T-cell (primary cell): ENCODE results near the gene LHPP. TPM values are rescaled to one million over a fixed set of nuclear protein-coding genes. Genes with fewer than 3 reads are reported as not detected.

ENCODE experiments used
- ATAC-seq, 4 experiments: fragments of 200-7000 bp in 3 of 4; fragments of 150-1000 bp in 1 of 4; cut with Tn5 transposase; replicated peaks in 1 of 4; 1 replicate in 3 of 4; 2 replicates in 1 of 4; pipeline ENCODE4 v1.10.0; 2021; ENCODE audit warnings: moderate library complexity in 3 of 4, mild to moderate bottlenecking in 2 of 4, moderate number of reproducible peaks in 1 of 4
- CTCF ChIA-PET, 2 donors: fragments of 300-600 bp; sonication (Branson Sonifier 250); formaldehyde crosslinking; loops; one replicate each; lab custom pipeline; 2022; ENCODE audit warnings: antibody characterized with exemption in 2 of 2; lab: Charles Lee
- POLR2A ChIA-PET, 2 donors: fragments of 300-600 bp; sonication (Branson Sonifier 250); formaldehyde crosslinking; loops; one replicate each; lab custom pipeline; 2022; ENCODE audit warnings: antibody characterized with exemption in 2 of 2; lab: Charles Lee
- DNase-seq, 35 experiments: peaks; one replicate each; pipeline versions ENCODE4 v3.0.0 to v3.0.0-alpha.2; 2013 to 2023
- H3K27ac ChIP-seq: one replicate; pipeline ENCODE4 v1.5.1; 2013; ENCODE audit warnings: low read length
- H3K27me3 ChIP-seq, 2 experiments: replicated peaks in 1 of 2; 1 replicate in 1 of 2; 2 replicates in 1 of 2; pipeline versions ENCODE4 v1.6.1 to v1.7.0; 2013; ENCODE audit warnings: low read length in 1 of 2, mixed read lengths in 1 of 2; ENCODE audit not compliant: control insufficient read depth in 2 of 2, insufficient read depth in 2 of 2; ENCODE audit errors: extremely low read depth in 1 of 2
- H3K36me3 ChIP-seq, 2 donors: 1 replicate in 1 of 2; 2 replicates in 1 of 2; pipeline versions ENCODE4 v1.6.1 to v1.7.0; 2013; ENCODE audit warnings: low read length in 1 of 2; ENCODE audit not compliant: control insufficient read depth in 2 of 2, insufficient read depth in 1 of 2; ENCODE audit errors: extremely low read depth in 1 of 2
- H3K4me1 ChIP-seq, 2 experiments: 1 replicate in 1 of 2; 2 replicates in 1 of 2; pipeline versions ENCODE4 v1.6.1 to v1.7.0; 2013; ENCODE audit warnings: low read length in 2 of 2, mixed read lengths in 1 of 2; ENCODE audit not compliant: insufficient read depth in 2 of 2, control insufficient read depth in 1 of 2; ENCODE audit errors: extremely low read depth in 1 of 2
- H3K4me3 ChIP-seq, 2 donors: 1 replicate in 1 of 2; 2 replicates in 1 of 2; pipeline versions ENCODE4 v1.5.1 to v1.7.0; 2013; ENCODE audit warnings: mild to moderate bottlenecking in 2 of 2, low read length in 1 of 2, moderate library complexity in 1 of 2; ENCODE audit not compliant: control insufficient read depth in 1 of 2; ENCODE audit errors: extremely low read depth in 1 of 2
- H3K9me3 ChIP-seq: 2 replicates; pipeline ENCODE4 v1.7.0; 2013
- H3K27ac Mint-ChIP-seq, 2 donors: one replicate each; pipeline ENCODE4 v1.8.0; 2020 to 2021; ENCODE audit warnings: mild to moderate bottlenecking in 2 of 2, mixed read lengths in 2 of 2
- H3K27me3 Mint-ChIP-seq, 2 donors: one replicate each; pipeline ENCODE4 v1.8.0; 2021 to 2022; ENCODE audit warnings: mixed read lengths in 2 of 2
- H3K36me3 Mint-ChIP-seq: one replicate; pipeline ENCODE4 v1.8.0; 2021; ENCODE audit warnings: mixed read lengths
- H3K4me1 Mint-ChIP-seq, 3 donors: one replicate each; pipeline ENCODE4 v1.8.0; 2020 to 2022; ENCODE audit warnings: mixed read lengths in 3 of 3, mild to moderate bottlenecking in 1 of 3
- H3K4me3 Mint-ChIP-seq, 3 donors: one replicate each; pipeline ENCODE4 v1.8.0; 2020 to 2022; ENCODE audit warnings: mild to moderate bottlenecking in 3 of 3, mixed read lengths in 3 of 3, moderate library complexity in 3 of 3
- H3K9me3 Mint-ChIP-seq, 3 donors: one replicate each; pipeline ENCODE4 v1.8.0; 2020 to 2022; ENCODE audit warnings: mixed read lengths in 3 of 3
- WGBS: methylation state at CpG from one replicate; pipeline ENCODE4 v1.1.5; 2013; ENCODE audit warnings: missing lambda C conversion rate; ENCODE audit not compliant: insufficient coverage; 5-methylcytosine and 5-hydroxymethylcytosine counted together
- total RNA-seq, 35 experiments: library from RNA in 6 of 35; stranded (reverse) in 6 of 35; fragments of 120-200 nt in 1 of 35; gene quantifications; one replicate each; pipeline versions ENCODE4 v1.2.1 to v1.2.4 and lab custom pipeline; 2013 to 2026

The LHPP gene
- total RNA-seq, 5 donors from 2014 or later (not counting 1 experiment from before 2014, with no cell fraction given): 13.2 to 27.4 (median 22.3) TPM

- POLR2A ChIA-PET: no interaction called here
- no peak overlapping the region for H3K4me3 ChIP-seq
- CTCF ChIA-PET: interaction anchor here in 1 of 2 donors (0.6 kb wide), 1 partner anchor 130 kb away, joined by 3 read pairs; no protein-coding TSS in a partner anchor
- no peak overlapping the region for H3K27ac Mint-ChIP-seq
- no peaks in the 10 kb centered on the region for H3K4me1 Mint-ChIP-seq
- H3K36me3 Mint-ChIP-seq: no peaks in the 10 kb centered on the region
- ATAC-seq (no peak), DNase-seq (no peak)
- H3K27me3 ChIP-seq: peaks cover 0 to 3% of the 10 kb centered on the region in 2 experiments
- no peaks in the 10 kb centered on the region for H3K36me3 ChIP-seq
- H3K4me1 ChIP-seq: no peaks in the 10 kb centered on the region
- 91% methylated on average over 23 of the region's 33 CpGs for WGBS
- H3K4me3 Mint-ChIP-seq: no peak overlapping the region
- H3K9me3 Mint-ChIP-seq: no peaks in the 10 kb centered on the region
- no peaks in the 10 kb centered on the region for H3K27me3 Mint-ChIP-seq
- H3K27ac ChIP-seq: no peak overlapping the region
- H3K9me3 ChIP-seq: no peaks in the 10 kb centered on the region
These were observed 105.6 kb downstream of the LHPP start for GRCh38 chr10:124566981-124567835.

- peaks cover 0 to 3% of the 10 kb centered on the region in 2 experiments for H3K27me3 ChIP-seq
- no peak overlapping the region for H3K4me3 ChIP-seq
- Mint-ChIP-seq H3K27ac (no peak overlapping the region), H3K4me1 (no peaks in the 10 kb centered on the region), H3K9me3 (no peaks in the 10 kb centered on the region), H3K27me3 (no peaks in the 10 kb centered on the region), H3K4me3 (no peak overlapping the region), H3K36me3 (no peaks in the 10 kb centered on the region)
- POLR2A ChIA-PET: no interaction called here
- DNase-seq: no peak
- CTCF ChIA-PET: no interaction called here
- 95% methylated on average over 18 of the region's 19 CpGs for WGBS
- no peaks in the 10 kb centered on the region for H3K36me3 ChIP-seq
- H3K9me3 ChIP-seq: no peaks in the 10 kb centered on the region
- no peaks in the 10 kb centered on the region for H3K4me1 ChIP-seq
- no peak for ATAC-seq
- H3K27ac ChIP-seq: no peak overlapping the region
These were observed 106.7 kb downstream of the LHPP start for GRCh38 chr10:124568339-124568738.

DNA sequence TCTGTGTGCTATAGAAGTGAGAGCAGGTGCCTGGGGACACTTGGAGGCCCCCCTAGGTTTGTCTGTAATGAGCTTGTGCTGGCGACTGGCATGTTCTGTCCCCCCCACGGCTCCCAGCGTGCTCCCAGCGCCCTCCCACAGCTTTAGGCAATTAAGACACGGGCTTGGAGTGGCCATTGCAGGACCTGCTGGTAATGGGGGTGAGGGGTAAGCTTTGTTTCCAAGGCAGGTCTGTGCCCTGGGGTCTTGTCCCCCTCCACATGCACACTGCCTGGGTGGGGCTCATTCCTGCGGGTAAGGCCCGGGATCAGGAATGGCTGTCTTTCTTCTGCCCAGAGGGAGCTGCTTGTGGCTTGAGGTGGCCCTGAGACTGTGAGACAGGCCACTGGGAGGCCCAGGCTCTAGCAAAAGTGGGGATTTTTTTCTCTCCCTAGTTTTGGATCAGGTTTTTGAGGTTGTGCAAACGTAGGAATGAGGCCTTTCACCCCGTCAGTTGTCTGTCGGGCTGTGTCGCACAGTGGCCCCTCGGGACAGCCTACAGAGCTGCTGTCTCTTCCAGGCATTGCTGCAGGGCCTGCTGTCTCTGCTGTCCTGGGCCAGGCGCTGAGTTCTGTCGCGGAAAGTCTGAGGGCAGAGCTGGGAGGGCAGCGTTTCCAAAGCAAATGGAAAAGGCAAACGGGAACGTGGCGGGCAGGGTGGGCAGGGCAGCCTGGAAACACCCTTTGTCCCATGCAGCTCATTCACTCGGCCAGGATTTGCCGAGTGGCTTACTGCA, 107.4 kb downstream of the LHPP start:
- Histone ChIP-seq H3K27ac (no peak overlapping the region), H3K9me3 (no peaks in the 10 kb centered on the region), H3K36me3 (no peaks in the 10 kb centered on the region), H3K4me3 (no peak overlapping the region), H3K4me1 (no peaks in the 10 kb centered on the region), H3K27me3 (peaks cover 0 to 3% of the 10 kb centered on the region in 2 experiments)
- Mint-ChIP-seq H3K9me3 (no peaks in the 10 kb centered on the region), H3K36me3 (no peaks in the 10 kb centered on the region), H3K4me1 (no peaks in the 10 kb centered on the region), H3K27ac (no peak overlapping the region), H3K4me3 (no peak overlapping the region), H3K27me3 (no peaks in the 10 kb centered on the region)
- ChIA-PET CTCF (no interaction called here), POLR2A (no interaction called here)
- 92% methylated on average over 16 of the region's 21 CpGs for WGBS
- DNase-seq: no peak
- ATAC-seq: no peak

GRCh38 chr10:124569623-124570470, 108.2 kb downstream of the LHPP start:
- CTCF ChIA-PET: interaction anchor here in 1 of 2 donors (0.6 kb wide), 1 partner anchor 257 kb away, joined by 3 read pairs; no protein-coding TSS in a partner anchor
- POLR2A ChIA-PET: no interaction called here
- DNase-seq (no peak), ATAC-seq (no peak)
- no peaks in the 10 kb centered on the region for H3K27me3 Mint-ChIP-seq
- Histone ChIP-seq H3K27me3 (peaks cover 0 to 3% of the 10 kb centered on the region in 2 experiments), H3K9me3 (no peaks in the 10 kb centered on the region), H3K36me3 (no peaks in the 10 kb centered on the region), H3K4me1 (no peaks in the 10 kb centered on the region), H3K27ac (no peak overlapping the region), H3K4me3 (no peak overlapping the region)
- 76% methylated on average over 5 of the region's 11 CpGs for WGBS
- no peaks in the 10 kb centered on the region for H3K36me3 Mint-ChIP-seq
- H3K9me3 Mint-ChIP-seq: no peaks in the 10 kb centered on the region
- no peaks in the 10 kb centered on the region for H3K4me1 Mint-ChIP-seq
- no peak overlapping the region for H3K4me3 Mint-ChIP-seq
- no peak overlapping the region for H3K27ac Mint-ChIP-seq

DNA sequence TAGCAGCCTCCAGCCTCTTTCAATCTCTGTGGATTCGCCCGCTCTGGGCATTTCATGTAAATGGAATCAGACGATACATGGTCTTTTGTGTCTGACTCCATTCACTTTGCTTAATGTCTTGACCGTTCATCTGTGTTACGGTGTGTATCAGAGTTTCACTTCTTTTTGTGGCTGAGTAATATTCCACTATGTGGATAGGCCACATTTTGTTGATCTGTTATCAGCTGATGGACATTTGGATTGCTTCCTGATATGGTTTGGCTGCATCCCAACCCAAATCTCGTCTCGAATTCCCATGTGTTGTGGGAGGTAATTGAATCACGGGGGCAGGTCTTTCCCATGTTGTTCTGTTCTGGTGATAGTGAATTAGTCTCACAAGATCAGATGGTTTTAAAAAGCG, 109.0 kb downstream of the LHPP start:
- H3K4me1 Mint-ChIP-seq: no peaks in the 10 kb centered on the region
- no peaks in the 10 kb centered on the region for H3K27me3 Mint-ChIP-seq
- Histone ChIP-seq H3K4me1 (no peaks in the 10 kb centered on the region), H3K27me3 (peaks cover 0 to 3% of the 10 kb centered on the region in 2 experiments), H3K36me3 (no peaks in the 10 kb centered on the region), H3K27ac (no peak overlapping the region), H3K4me3 (no peak overlapping the region), H3K9me3 (no peaks in the 10 kb centered on the region)
- H3K36me3 Mint-ChIP-seq: no peaks in the 10 kb centered on the region
- ATAC-seq (no peak), DNase-seq (no peak)
- H3K4me3 Mint-ChIP-seq: no peak overlapping the region
- no peaks in the 10 kb centered on the region for H3K9me3 Mint-ChIP-seq
- ChIA-PET CTCF (no interaction called here), POLR2A (no interaction called here)
- 100% methylated on average over 7 of the region's 9 CpGs for WGBS
- H3K27ac Mint-ChIP-seq: no peak overlapping the region

GRCh38 chr10:124572751-124573150, 111.1 kb downstream of the LHPP start:
- Mint-ChIP-seq H3K4me1 (no peaks in the 10 kb centered on the region), H3K36me3 (no peaks in the 10 kb centered on the region), H3K27me3 (no peaks in the 10 kb centered on the region), H3K27ac (no peak overlapping the region), H3K9me3 (no peaks in the 10 kb centered on the region), H3K4me3 (no peak overlapping the region)
- ChIA-PET POLR2A (no interaction called here), CTCF (no interaction called here)
- no peak overlapping the region for H3K4me3 ChIP-seq
- WGBS: 85% methylated on average over 10 of the region's 11 CpGs
- ATAC-seq (no peak), DNase-seq (no peak)
- no peaks in the 10 kb centered on the region for H3K9me3 ChIP-seq
- no peaks in the 10 kb centered on the region for H3K36me3 ChIP-seq
- H3K27me3 ChIP-seq: no peaks in the 10 kb centered on the region
- no peak overlapping the region for H3K27ac ChIP-seq
- H3K4me1 ChIP-seq: no peaks in the 10 kb centered on the region
